Ovary (tissue), 3 donors: ENCODE data around the gene TKFC.

Source experiments
- CTCF ChIP-seq, 3 donors: fragments of 450-650 bp in 2 of 3; fragments of 200-600 bp in 1 of 3; IDR thresholded peaks; one replicate each; pipeline versions ENCODE4 v1.5.1 to v1.8.0; 2016 to 2022; ENCODE audit warnings: antibody characterized with exemption in 3 of 3, mild to moderate bottlenecking in 1 of 3
- EP300 ChIP-seq: sonication (generic); formaldehyde crosslinking; IDR thresholded peaks from one replicate; pipeline ENCODE4 v1.6.1; 2017; ENCODE audit warnings: antibody characterized with exemption
- POLR2A ChIP-seq: fragments of 450-650 bp; IDR thresholded peaks from one replicate; pipeline ENCODE4 v1.6.1; 2017; ENCODE audit warnings: antibody characterized with exemption, mild to moderate bottlenecking, moderate library complexity
- donor health status: DM: no; HTN: no; CAD: no.

DNA sequence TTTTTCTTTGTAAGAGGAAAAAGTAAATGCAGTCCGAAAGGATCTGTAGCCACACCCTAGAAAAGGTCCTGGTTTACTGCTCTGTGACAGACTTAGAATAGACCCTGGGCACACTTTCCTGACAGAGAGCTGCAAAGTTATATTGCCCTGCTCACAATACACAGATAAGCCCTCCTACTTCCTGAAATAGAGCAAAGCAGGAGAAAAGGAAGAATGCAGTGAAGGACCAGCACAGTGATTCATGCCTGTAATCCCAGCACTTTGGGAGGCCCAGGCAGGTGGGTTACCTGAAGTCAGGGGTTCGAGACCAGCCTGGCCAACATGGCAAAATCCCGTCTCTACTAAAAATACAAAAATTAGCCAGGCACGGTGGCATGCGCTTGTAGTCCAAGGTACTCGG lies 26.5 kb downstream of the TKFC start:
- TF ChIP-seq POLR2A, result no peak
- no peak for TF ChIP-seq CTCF (IDR thresholded peaks at IDR 0.05)
- no peak for TF ChIP-seq EP300
